SU-DHL-6 (cell line): ENCODE measurements around the gene NEK3.

Experiments
- H2AFZ ChIP-seq: fragments of 200-600 bp; sonication (generic); 2 replicates; pipeline ENCODE4 v1.6.1; 2014; ENCODE audit warnings: low read depth, mild to moderate bottlenecking, moderate library complexity, mixed read lengths, antibody characterized with exemption, low read length; ENCODE audit not compliant: severe bottlenecking
- H3F3A ChIP-seq: fragments of 200-600 bp; shearing (Covaris generic); 2 replicates; pipeline ENCODE4 v1.6.0; 2016; ENCODE audit warnings: antibody characterized with exemption, mild to moderate bottlenecking; ENCODE audit not compliant: insufficient read depth
- H3K27ac ChIP-seq: fragments of 200-600 bp; sonication (generic); 2 replicates; pipeline ENCODE4 v1.5.1; 2016; ENCODE audit warnings: low read depth, mild to moderate bottlenecking, low read length, moderate library complexity, mixed read lengths
- H3K27me3 ChIP-seq: fragments of 200-600 bp; sonication (generic), shearing (Covaris generic); 2 replicates; pipeline ENCODE4 v1.6.0; 2014; ENCODE audit warnings: mild to moderate bottlenecking, low read length
- H3K36me3 ChIP-seq: fragments of 200-600 bp; sonication (generic); 2 replicates; pipeline ENCODE4 v1.6.1; 2014; ENCODE audit warnings: mild to moderate bottlenecking, low read length, mixed read lengths
- H3K4me2 ChIP-seq: fragments of 300-600, 200-600 bp; shearing (Covaris generic), sonication (generic); 2 replicates; pipeline ENCODE4 v1.6.0; 2014; ENCODE audit warnings: low read length, low read depth, mild to moderate bottlenecking; ENCODE audit not compliant: poor library complexity, severe bottlenecking
- H3K4me3 ChIP-seq: fragments of 200-600 bp; sonication (generic); 2 replicates; pipeline ENCODE4 v1.5.1; 2014; ENCODE audit warnings: antibody characterized with exemption, low read length, mild to moderate bottlenecking, mixed read lengths; ENCODE audit not compliant: insufficient read depth, poor library complexity, severe bottlenecking
- H3K79me2 ChIP-seq: fragments of 200-600 bp; sonication (generic); 2 replicates; pipeline ENCODE4 v1.6.1; 2014; ENCODE audit warnings: mild to moderate bottlenecking, low read length, moderate library complexity; ENCODE audit not compliant: insufficient read depth
- H3K9ac ChIP-seq: fragments of 200-600 bp; sonication (generic); 2 replicates; pipeline ENCODE4 v1.7.0; 2014; ENCODE audit warnings: mild to moderate bottlenecking, low read length
- H3K9me2 ChIP-seq: fragments of 200-600 bp; sonication (generic); replicated peaks from 2 replicates; pipeline ENCODE4 v1.6.1; 2014; ENCODE audit warnings: low read length; ENCODE audit not compliant: insufficient read depth
- H3K9me3 ChIP-seq: fragments of 200-600 bp; sonication (generic); 2 replicates; pipeline ENCODE4 v1.6.1; 2014; ENCODE audit warnings: low read length, mixed read lengths; ENCODE audit not compliant: insufficient read depth
- H4K20me1 ChIP-seq: fragments of 200-600 bp; sonication (generic); 2 replicates; pipeline ENCODE4 v1.6.1; 2014; ENCODE audit warnings: low read depth, mild to moderate bottlenecking, antibody characterized with exemption, low read length, moderate library complexity, mixed read lengths
- CTCF ChIP-seq: fragments of 200-600 bp; sonication (generic); IDR thresholded peaks from one replicate; pipeline ENCODE4 v1.5.1; 2017; ENCODE audit warnings: antibody characterized with exemption, mild to moderate bottlenecking, low read length, moderate library complexity; ENCODE audit not compliant: insufficient read depth, poor library complexity, severe bottlenecking
- EZH2phosphoT487 ChIP-seq: fragments of 200-600 bp; sonication (generic), shearing (Covaris generic); conservative IDR thresholded peaks from 2 replicates; pipeline ENCODE4 v1.6.1; 2018; ENCODE audit warnings: mild to moderate bottlenecking, antibody characterized with exemption, low read length, moderate library complexity, mixed read lengths

Gene NEK3

GRCh38 chr13:52097197-52097596 is 62.2 kb downstream of the NEK3 start:
- H3K79me2 ChIP-seq, result no peaks in the 10 kb centered on the region
- TF ChIP-seq EZH2phosphoT487 (no peak), CTCF (no peak)
- no peak overlapping the region for H3K4me3 ChIP-seq
- no peak overlapping the region for H3K9ac ChIP-seq
- H3K36me3 ChIP-seq, result no peaks in the 10 kb centered on the region
- H4K20me1 ChIP-seq, result no peaks in the 10 kb centered on the region
- no peaks in the 10 kb centered on the region for H3K9me2 ChIP-seq
- H3K9me3 ChIP-seq, result no peaks in the 10 kb centered on the region
- H3K27me3 ChIP-seq, result no peaks in the 10 kb centered on the region
- H3F3A ChIP-seq, result no peaks in the 10 kb centered on the region
- no peak overlapping the region for H3K27ac ChIP-seq
- H3K4me2 ChIP-seq, result no peak overlapping the region
- H2AFZ ChIP-seq, result no peak overlapping the region

GRCh38 chr13:52096748-52097147 is 62.6 kb downstream of the NEK3 start:
- TF ChIP-seq EZH2phosphoT487, result no peak
- no peak for TF ChIP-seq CTCF
- H3K9ac ChIP-seq, result no peak overlapping the region
- H3K9me3 ChIP-seq, result no peaks in the 10 kb centered on the region
- H4K20me1 ChIP-seq, result no peaks in the 10 kb centered on the region
- H3K27me3 ChIP-seq, result no peaks in the 10 kb centered on the region
- H3K4me2 ChIP-seq, result no peak overlapping the region
- H3K79me2 ChIP-seq, result no peaks in the 10 kb centered on the region
- H3K36me3 ChIP-seq, result no peaks in the 10 kb centered on the region
- H2AFZ ChIP-seq, result no peak overlapping the region
- no peaks in the 10 kb centered on the region for H3F3A ChIP-seq
- no peak overlapping the region for H3K4me3 ChIP-seq
- H3K27ac ChIP-seq, result no peak overlapping the region
- H3K9me2 ChIP-seq, result no peaks in the 10 kb centered on the region

GRCh38 chr13:52096062-52096461 is 63.3 kb downstream of the NEK3 start:
- Histone ChIP-seq H3K4me2 (no peak overlapping the region), H3K27ac (no peak overlapping the region), H3K9me2 (no peaks in the 10 kb centered on the region), H3K36me3 (no peaks in the 10 kb centered on the region), H3K79me2 (no peaks in the 10 kb centered on the region), H3K9ac (no peak overlapping the region), H3K9me3 (no peaks in the 10 kb centered on the region), H3K4me3 (no peak overlapping the region), H3K27me3 (no peaks in the 10 kb centered on the region), H4K20me1 (no peaks in the 10 kb centered on the region), H3F3A (no peaks in the 10 kb centered on the region), H2AFZ (no peak overlapping the region)
- TF ChIP-seq CTCF (no peak), EZH2phosphoT487 (no peak)
